Gastroesophageal sphincter (tissue), 3 donors: ENCODE results near the gene MTFR1L.

Experiments
- CTCF ChIP-seq, 4 experiments: fragments of 200-600 bp in 2 of 4; fragments of 450-650 bp in 2 of 4; sonication (generic) in 1 of 4; IDR thresholded peaks; one replicate each; pipeline ENCODE4 v1.5.1; 2017 to 2019; ENCODE audit warnings: antibody characterized with exemption in 4 of 4, mild to moderate bottlenecking in 2 of 4, moderate library complexity in 2 of 4
- EP300 ChIP-seq: sonication (generic); formaldehyde crosslinking; IDR thresholded peaks from one replicate; pipeline ENCODE4 v1.6.1; 2017; ENCODE audit warnings: antibody characterized with exemption, mild to moderate bottlenecking
- POLR2AphosphoS5 ChIP-seq: sonication (generic); formaldehyde crosslinking; IDR thresholded peaks from one replicate; pipeline ENCODE4 v1.6.1; 2017; ENCODE audit warnings: antibody characterized with exemption

GRCh38 chr1:25871704-25872494, 52.1 kb downstream of the MTFR1L start:
- no peak for TF ChIP-seq CTCF (IDR thresholded peaks at IDR 0.05)
- no peak for TF ChIP-seq EP300
- no peak for TF ChIP-seq POLR2AphosphoS5
